B cell (primary cell): ENCODE results near the gene BHLHA9.

ENCODE experiments used
- CTCF ChIP-seq: fragments of 200-600 bp; IDR thresholded peaks from one replicate; pipeline ENCODE4 v1.8.0; 2022; ENCODE audit warnings: antibody characterized with exemption, mild to moderate bottlenecking
- EZH2 ChIP-seq: IDR thresholded peaks from 2 replicates; pipeline ENCODE4 v1.6.1; 2012; ENCODE audit warnings: borderline replicate concordance, low read depth, mild to moderate bottlenecking, moderate library complexity, low read length; ENCODE audit not compliant: insufficient read depth, poor library complexity, severe bottlenecking

GRCh38 chr17:1224330-1224729 is 45.9 kb upstream of the BHLHA9 start:
- TF ChIP-seq CTCF, result no peak
- TF ChIP-seq EZH2, result no peak
